RWPE1 (cell line): ENCODE measurements around the gene MBD3L3.

Experiments used
- CTCF ChIA-PET: fragments of 350-600 bp; sonication (Branson Sonifier 250); formaldehyde crosslinking; extraction: SDS; loops from one replicate; lab custom pipeline; 2021; lab: Yijun Ruan, JAX
- POLR2A ChIA-PET: fragments of 400-600 bp; formaldehyde crosslinking; extraction: SDS; loops from one replicate; lab custom pipeline; 2020; ENCODE audit warnings: antibody characterized with exemption; ENCODE audit not compliant: low non-redundant PET; lab: Yijun Ruan, JAX
- DNase-seq: peaks from one replicate; pipeline ENCODE4 v3.0.0; 2012; ENCODE audit warnings: low spot score
- H3K27ac ChIP-seq: fragments of 450-650 bp; 2 replicates; pipeline ENCODE4 v1.5.1; 2017
- TF ChIP-seq, protein P1 (sequence below): fragments of 450-650 bp; conservative IDR thresholded peaks from 2 replicates; pipeline ENCODE4 v1.5.1; 2017; ENCODE audit warnings: low read depth, mild to moderate bottlenecking

Gene MBD3L3

DNA sequence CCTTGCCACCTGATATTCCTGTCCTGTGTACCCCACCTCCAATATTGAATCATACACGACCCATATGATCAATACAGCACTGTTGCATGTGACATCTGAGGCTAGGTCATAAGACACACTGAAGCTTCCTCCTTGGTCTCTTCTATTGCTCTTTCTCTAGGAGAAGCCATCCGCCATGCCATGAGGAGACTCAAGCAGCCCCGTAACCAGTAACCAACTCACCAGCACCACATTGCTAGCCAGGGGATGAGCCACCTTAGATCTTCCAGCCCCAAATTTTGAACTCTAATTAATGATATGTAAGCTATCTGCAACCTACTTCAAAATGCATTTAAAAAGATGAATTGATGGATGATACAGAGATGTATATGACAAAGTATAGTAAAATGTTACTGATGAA, 39.6 kb upstream of the MBD3L3 start:
- ChIA-PET CTCF (interaction anchor here (0.7 kb wide), 1 partner anchor 156 kb away, joined by 3 read pairs; no protein-coding TSS in a partner anchor), POLR2A (no interaction called here)
- no peak overlapping the region for H3K27ac ChIP-seq
- no peak for DNase-seq
- TF ChIP-seq, protein P1, sequence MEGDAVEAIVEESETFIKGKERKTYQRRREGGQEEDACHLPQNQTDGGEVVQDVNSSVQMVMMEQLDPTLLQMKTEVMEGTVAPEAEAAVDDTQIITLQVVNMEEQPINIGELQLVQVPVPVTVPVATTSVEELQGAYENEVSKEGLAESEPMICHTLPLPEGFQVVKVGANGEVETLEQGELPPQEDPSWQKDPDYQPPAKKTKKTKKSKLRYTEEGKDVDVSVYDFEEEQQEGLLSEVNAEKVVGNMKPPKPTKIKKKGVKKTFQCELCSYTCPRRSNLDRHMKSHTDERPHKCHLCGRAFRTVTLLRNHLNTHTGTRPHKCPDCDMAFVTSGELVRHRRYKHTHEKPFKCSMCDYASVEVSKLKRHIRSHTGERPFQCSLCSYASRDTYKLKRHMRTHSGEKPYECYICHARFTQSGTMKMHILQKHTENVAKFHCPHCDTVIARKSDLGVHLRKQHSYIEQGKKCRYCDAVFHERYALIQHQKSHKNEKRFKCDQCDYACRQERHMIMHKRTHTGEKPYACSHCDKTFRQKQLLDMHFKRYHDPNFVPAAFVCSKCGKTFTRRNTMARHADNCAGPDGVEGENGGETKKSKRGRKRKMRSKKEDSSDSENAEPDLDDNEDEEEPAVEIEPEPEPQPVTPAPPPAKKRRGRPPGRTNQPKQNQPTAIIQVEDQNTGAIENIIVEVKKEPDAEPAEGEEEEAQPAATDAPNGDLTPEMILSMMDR = no peak

DNA sequence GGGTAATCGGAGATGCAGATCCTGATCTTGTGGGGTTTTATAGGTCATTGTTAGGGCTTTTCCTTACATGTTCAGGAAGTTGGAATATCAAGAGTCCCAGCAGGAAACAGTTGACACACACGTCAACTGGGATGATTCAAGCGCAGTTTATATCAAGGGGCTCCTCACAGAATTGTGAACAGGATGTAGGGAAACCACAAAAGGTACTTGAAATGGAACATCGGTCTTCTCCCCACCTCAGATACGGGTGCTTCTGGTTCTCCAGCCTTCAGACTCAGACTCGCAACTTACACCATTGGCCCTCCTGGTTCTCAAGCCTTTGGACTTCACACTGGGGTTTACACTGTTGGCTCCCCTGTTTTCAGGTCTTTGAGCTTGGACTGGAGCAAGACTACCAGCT, 30.5 kb upstream of the MBD3L3 start:
- no peak overlapping the region for H3K27ac ChIP-seq
- ChIA-PET POLR2A (no interaction called here), CTCF (no interaction called here)
- TF ChIP-seq, protein P1 = no peak
- no peak for DNase-seq

DNA sequence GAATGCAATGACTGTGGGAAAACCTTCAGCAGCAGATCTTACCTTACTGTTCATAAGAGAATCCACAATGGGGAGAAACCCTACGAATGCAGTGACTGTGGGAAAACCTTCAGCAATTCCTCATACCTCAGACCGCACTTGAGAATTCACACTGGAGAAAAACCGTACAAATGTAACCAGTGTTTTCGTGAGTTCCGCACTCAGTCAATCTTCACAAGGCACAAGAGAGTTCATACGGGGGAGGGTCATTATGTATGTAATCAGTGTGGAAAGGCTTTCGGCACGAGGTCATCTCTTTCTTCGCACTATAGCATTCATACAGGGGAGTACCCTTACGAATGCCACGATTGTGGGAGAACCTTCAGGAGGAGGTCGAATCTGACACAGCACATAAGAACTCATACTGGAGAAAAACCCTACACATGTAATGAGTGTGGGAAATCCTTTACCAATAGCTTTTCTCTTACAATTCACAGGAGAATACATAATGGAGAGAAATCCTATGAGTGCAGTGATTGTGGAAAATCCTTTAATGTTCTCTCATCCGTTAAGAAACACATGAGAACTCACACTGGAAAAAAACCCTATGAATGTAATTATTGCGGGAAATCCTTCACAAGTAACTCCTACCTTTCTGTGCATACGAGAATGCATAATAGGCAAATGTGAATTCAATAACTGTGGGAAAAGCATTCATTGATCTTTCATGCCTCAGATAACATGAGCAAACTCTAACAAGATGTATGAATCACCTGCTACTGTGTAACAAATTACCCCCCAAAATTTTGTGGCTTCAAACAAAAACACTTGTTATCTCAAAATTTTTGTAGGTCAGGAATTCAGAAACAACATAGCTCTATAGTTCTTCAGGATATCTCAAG, 24.8 kb upstream of the MBD3L3 start:
- H3K27ac ChIP-seq = no peak overlapping the region
- TF ChIP-seq, protein P1 = no peak
- ChIA-PET POLR2A (no interaction called here), CTCF (interaction anchor here (0.6 to 1.3 kb wide), 3 partner anchors 19 to 103 kb away, joined by 3 to 4 read pairs (median 4); no protein-coding TSS in a partner anchor)
- no peak for DNase-seq

DNA sequence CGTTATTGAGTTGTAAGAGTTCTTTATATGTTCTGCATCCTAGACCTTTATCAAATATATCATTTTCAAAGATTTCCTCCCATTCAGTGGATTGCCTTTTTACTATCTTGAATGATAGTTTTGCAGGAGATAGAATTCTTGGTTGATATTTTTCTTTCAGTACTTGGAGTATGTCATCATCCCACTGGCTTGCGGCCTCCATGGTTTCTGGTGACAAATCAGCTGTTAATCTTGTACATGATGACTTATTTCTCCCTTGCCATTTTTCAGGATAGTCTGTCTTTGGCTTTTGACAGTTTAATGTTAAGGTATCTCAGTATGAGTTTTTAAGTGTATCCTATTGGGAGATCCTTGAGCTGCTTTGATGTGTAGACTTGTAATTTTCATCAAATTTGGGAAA, 19.5 kb upstream of the MBD3L3 start:
- TF ChIP-seq, protein P1 = no peak
- no peak overlapping the region for H3K27ac ChIP-seq
- ChIA-PET CTCF (no interaction called here), POLR2A (no interaction called here)
- no peak for DNase-seq

DNA sequence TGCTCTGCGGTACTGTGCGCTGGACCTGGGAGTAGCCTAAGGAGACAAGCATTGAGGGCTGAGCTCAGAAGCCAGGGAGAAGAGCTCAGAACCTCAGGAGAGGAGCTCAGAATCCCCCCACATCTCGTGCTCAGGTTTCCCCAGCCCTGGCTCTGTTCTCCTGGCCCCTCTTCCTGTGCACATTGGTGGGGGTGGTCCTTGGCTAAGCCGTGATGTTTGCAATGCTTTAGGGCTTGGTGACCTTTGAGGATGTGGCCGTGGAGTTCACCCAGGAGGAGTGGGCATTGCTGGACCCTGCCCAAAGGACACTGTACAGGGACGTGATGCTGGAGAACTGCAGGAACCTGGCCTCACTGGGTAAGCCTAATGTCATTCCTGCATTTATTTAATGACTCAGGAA, 17.7 kb upstream of the MBD3L3 start:
- no peak overlapping the region for H3K27ac ChIP-seq
- DNase-seq = no peak
- ChIA-PET CTCF (no interaction called here), POLR2A (no interaction called here)
- TF ChIP-seq, protein P1 = no peak

DNA sequence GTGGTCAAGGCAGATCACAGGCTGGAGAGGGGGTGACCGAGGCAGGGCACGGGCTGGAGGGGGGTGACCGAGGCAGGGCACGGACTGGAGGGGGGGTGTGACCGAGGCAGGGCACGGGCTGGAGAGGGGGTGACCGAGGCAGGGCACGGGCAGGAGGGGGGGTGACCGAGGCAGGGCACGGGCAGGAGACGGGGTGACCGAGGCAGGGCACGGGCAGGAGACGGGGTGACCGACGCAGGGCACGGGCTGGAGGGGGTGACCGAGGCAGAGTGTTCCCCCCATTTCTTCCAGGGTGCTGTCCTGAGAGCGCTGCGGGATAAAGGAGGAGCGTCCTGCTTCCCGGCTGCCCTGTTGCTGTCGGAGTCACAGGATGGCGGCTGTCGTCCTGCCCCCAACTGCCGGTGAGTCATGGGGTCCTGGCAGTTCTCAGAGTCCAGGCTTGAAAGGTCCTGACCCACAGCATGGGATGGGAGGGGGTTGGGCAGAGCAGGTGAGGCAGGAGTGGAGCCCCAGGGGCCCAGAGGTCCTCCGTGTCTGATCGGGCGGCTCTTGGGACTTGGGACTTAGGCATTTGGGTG, 16.3 kb upstream of the MBD3L3 start:
- TF ChIP-seq, protein P1 = no peak
- CTCF ChIA-PET = no interaction called here
- POLR2A ChIA-PET = no interaction called here

More for the DNA sequence above, 16.3 kb upstream of the MBD3L3 start:
- DNase-seq = no peak
- H3K27ac ChIP-seq = no peak overlapping the region
